SJSA1 (cell line): ENCODE measurements around the gene PHF2. TPM values are rescaled to one million over a fixed set of nuclear protein-coding genes. Genes with fewer than 3 reads are reported as not detected.

Experiments
- DNase-seq, 2 experiments: peaks; one replicate each; pipeline ENCODE4 v3.0.0-alpha.2; 2015 to 2020; ENCODE audit warnings: low spot score in 2 of 2, low read depth in 1 of 2
- H3K27ac ChIP-seq: fragments of 250-450 bp; sonication (Bioruptor Pico); 2 replicates; pipeline ENCODE4 v1.5.1; 2020; ENCODE audit warnings: mild to moderate bottlenecking, moderate library complexity
- H3K27me3 ChIP-seq: fragments of 250-450 bp; sonication (Bioruptor Pico); replicated peaks from 2 replicates; pipeline ENCODE4 v1.5.1; 2020; ENCODE audit warnings: mild to moderate bottlenecking, moderate library complexity
- H3K36me3 ChIP-seq: fragments of 250-450 bp; sonication (Bioruptor Pico); 2 replicates; pipeline ENCODE4 v1.5.1; 2020; ENCODE audit warnings: mild to moderate bottlenecking
- H3K4me1 ChIP-seq: fragments of 250-450 bp; sonication (Bioruptor Pico); replicated peaks from 2 replicates; pipeline ENCODE4 v1.6.1; 2021; ENCODE audit warnings: mild to moderate bottlenecking
- H3K4me3 ChIP-seq: fragments of 250-450 bp; sonication (Bioruptor Pico); 2 replicates; pipeline ENCODE4 v1.5.1; 2020; ENCODE audit warnings: mild to moderate bottlenecking
- H3K9me3 ChIP-seq: fragments of 250-450 bp; sonication (Bioruptor Pico); replicated peaks from 2 replicates; pipeline ENCODE4 v1.5.1; 2020; ENCODE audit warnings: mild to moderate bottlenecking
- total RNA-seq: library from RNA; depleted of rRNA; stranded (reverse); fragments of >200 nt; shearing (Covaris generic); gene quantifications from 2 replicates; pipeline ENCODE4 v1.2.3, GENCODE V29; 2014

Gene PHF2
- total RNA-seq, 1 experiment from 2014 or later, result 19.9 TPM

- H3K4me3 ChIP-seq, result no peak overlapping the region
- 0 out of 2 replicates have a peak, but pooled peaks cover 2% of the 10 kb centered on the region for H3K36me3 ChIP-seq
- no peak for DNase-seq
- H3K27ac ChIP-seq, result no peak overlapping the region
- no peaks in the 10 kb centered on the region for H3K4me1 ChIP-seq
- H3K9me3 ChIP-seq, result no peaks in the 10 kb centered on the region
- H3K27me3 ChIP-seq, result no peaks in the 10 kb centered on the region
Observed at GRCh38 chr9:93680443-93681268, 104.3 kb downstream of the PHF2 start.

GRCh38 chr9:93681269-93682154, 105.1 kb downstream of the PHF2 start:
- DNase-seq, result no peak
- Histone ChIP-seq H3K4me1 (no peaks in the 10 kb centered on the region), H3K9me3 (no peaks in the 10 kb centered on the region), H3K36me3 (0 out of 2 replicates have a peak, but pooled peaks cover 2% of the 10 kb centered on the region), H3K27me3 (no peaks in the 10 kb centered on the region), H3K27ac (no peak overlapping the region), H3K4me3 (no peak overlapping the region)

DNA sequence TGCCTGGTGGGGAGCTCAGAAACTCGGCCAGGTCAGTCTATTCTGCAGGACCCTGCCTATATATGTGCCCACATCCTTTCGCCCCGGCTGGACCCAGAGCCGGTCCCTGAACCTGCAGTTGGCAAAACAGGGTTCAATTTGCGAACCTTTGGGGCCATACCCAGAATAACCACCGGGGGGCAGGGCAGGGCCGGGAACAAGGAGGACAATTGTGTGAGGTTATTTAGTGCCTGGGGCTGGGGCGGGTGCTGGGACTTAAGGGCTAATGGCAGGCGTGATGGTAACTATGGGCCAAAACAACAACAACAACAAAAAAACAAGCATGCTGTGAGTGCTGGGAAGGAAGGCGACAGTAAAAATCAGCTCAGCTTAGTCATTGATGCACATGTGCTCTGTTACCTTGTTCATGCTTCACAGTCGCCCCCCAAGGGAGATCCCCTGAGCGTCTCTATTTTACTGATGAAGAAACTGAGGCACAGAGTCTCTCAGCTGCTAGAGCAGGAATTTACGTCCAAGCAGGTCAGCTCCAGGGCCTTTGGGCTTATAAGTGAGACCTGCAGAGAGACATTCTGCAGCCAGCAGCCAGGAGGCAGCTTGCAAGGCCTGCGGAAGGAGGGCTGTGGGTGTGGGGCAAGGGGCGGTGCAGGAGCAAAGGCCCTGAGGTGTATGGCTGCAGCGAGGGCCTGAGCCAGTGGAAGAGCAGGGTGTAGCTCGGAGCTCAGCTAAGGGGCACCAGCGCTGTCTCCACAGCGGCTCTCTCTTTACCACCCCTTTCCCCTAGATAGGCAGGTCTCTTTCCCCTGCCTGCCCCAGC, 106.0 kb downstream of the PHF2 start:
- peak; percentile 20 to 58 for DNase-seq
- Histone ChIP-seq H3K36me3 (no peaks in the 10 kb centered on the region), H3K4me1 (no peaks in the 10 kb centered on the region), H3K27me3 (no peaks in the 10 kb centered on the region), H3K27ac (no peak overlapping the region), H3K9me3 (no peaks in the 10 kb centered on the region), H3K4me3 (no peak overlapping the region)

- Histone ChIP-seq H3K9me3 (no peaks in the 10 kb centered on the region), H3K27ac (no peak overlapping the region), H3K27me3 (no peaks in the 10 kb centered on the region), H3K4me3 (no peak overlapping the region), H3K36me3 (no peaks in the 10 kb centered on the region), H3K4me1 (no peaks in the 10 kb centered on the region)
- DNase-seq, result no peak
Observed at GRCh38 chr9:93683331-93684134, 107.1 kb downstream of the PHF2 start.

GRCh38 chr9:93684161-93684765, 107.9 kb downstream of the PHF2 start:
- Histone ChIP-seq H3K27me3 (no peaks in the 10 kb centered on the region), H3K36me3 (no peaks in the 10 kb centered on the region), H3K9me3 (no peaks in the 10 kb centered on the region), H3K27ac (no peak overlapping the region), H3K4me3 (no peak overlapping the region), H3K4me1 (no peaks in the 10 kb centered on the region)
- no peak for DNase-seq

GRCh38 chr9:93684806-93685543, 108.6 kb downstream of the PHF2 start:
- H3K4me1 ChIP-seq, result no peaks in the 10 kb centered on the region
- H3K27me3 ChIP-seq, result no peaks in the 10 kb centered on the region
- H3K36me3 ChIP-seq, result no peaks in the 10 kb centered on the region
- H3K4me3 ChIP-seq, result no peak overlapping the region
- no peak for DNase-seq
- H3K27ac ChIP-seq, result no peak overlapping the region
- H3K9me3 ChIP-seq, result no peaks in the 10 kb centered on the region

- Histone ChIP-seq H3K9me3 (no peaks in the 10 kb centered on the region), H3K36me3 (no peaks in the 10 kb centered on the region), H3K4me3 (no peak overlapping the region), H3K4me1 (no peaks in the 10 kb centered on the region), H3K27me3 (no peaks in the 10 kb centered on the region), H3K27ac (no peak overlapping the region)
- no peak for DNase-seq
Observed at GRCh38 chr9:93686127-93686879, 109.9 kb downstream of the PHF2 start.

- no peak overlapping the region for H3K27ac ChIP-seq
Observed at GRCh38 chr9:93686880-93687236, 110.5 kb downstream of the PHF2 start.

GRCh38 chr9:93690618-93691017, 114.2 kb downstream of the PHF2 start:
- H3K4me3 ChIP-seq, result no peak overlapping the region
- H3K4me1 ChIP-seq, result no peaks in the 10 kb centered on the region
- DNase-seq, result no peak
- no peaks in the 10 kb centered on the region for H3K27me3 ChIP-seq
- H3K27ac ChIP-seq, result no peak overlapping the region
- H3K36me3 ChIP-seq, result no peaks in the 10 kb centered on the region
- no peaks in the 10 kb centered on the region for H3K9me3 ChIP-seq

More at GRCh38 chr9:93686880-93687236, 110.5 kb downstream of the PHF2 start:
- Histone ChIP-seq H3K9me3 (no peaks in the 10 kb centered on the region), H3K27me3 (no peaks in the 10 kb centered on the region), H3K36me3 (no peaks in the 10 kb centered on the region), H3K4me1 (no peaks in the 10 kb centered on the region), H3K4me3 (no peak overlapping the region)
- peak in 1 of 2 experiments; percentile 30 for DNase-seq

DNA sequence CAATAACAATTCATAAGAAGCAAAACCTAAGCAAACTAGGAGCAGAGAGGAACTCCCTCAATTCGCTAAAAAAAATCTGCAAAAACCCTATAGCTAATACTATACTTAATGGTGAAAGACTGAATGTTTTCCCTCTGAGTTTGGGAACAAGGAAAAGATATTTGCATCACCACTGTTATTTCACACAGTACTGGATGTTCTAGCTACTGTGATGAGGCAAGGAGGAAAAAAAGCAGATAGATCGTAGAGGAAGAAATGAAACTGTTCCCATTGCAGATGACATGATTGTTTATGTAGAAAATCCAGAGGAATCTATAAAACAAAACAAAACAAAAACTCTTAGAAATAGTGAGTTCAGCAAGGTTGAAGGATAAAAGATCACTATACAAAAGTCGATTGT, 116.7 kb downstream of the PHF2 start:
- Histone ChIP-seq H3K9me3 (no peaks in the 10 kb centered on the region), H3K36me3 (no peaks in the 10 kb centered on the region), H3K27ac (no peak overlapping the region), H3K4me1 (no peaks in the 10 kb centered on the region), H3K27me3 (no peaks in the 10 kb centered on the region), H3K4me3 (no peak overlapping the region)
- DNase-seq, result no peak

- H3K9me3 ChIP-seq, result no peaks in the 10 kb centered on the region
- H3K4me3 ChIP-seq, result no peak overlapping the region
- no peak for DNase-seq
- no peaks in the 10 kb centered on the region for H3K4me1 ChIP-seq
- H3K27ac ChIP-seq, result no peak overlapping the region
- no peaks in the 10 kb centered on the region for H3K36me3 ChIP-seq
- no peaks in the 10 kb centered on the region for H3K27me3 ChIP-seq
Observed at GRCh38 chr9:93697352-93698139, 121.2 kb downstream of the PHF2 start.
